Activated CD4-positive, alpha-beta T cell treated with anti-CD3 and anti-CD28 coated beads for 48 hours (primary cell): ENCODE data around the gene KIF5A.
"Not testable (repeated sequence)": the region's sequence is repeated elsewhere in the genome, so short reads cannot be mapped to it uniquely, and the experiment has no call there.

ENCODE experiments used
- DNase-seq: peaks from one replicate; pipeline ENCODE4 v3.0.0-alpha.2; 2020

KIF5A gene

GRCh38 chr12:57585156-57585555, 35.3 kb downstream of the KIF5A start:
- DNase-seq = no peak

DNA sequence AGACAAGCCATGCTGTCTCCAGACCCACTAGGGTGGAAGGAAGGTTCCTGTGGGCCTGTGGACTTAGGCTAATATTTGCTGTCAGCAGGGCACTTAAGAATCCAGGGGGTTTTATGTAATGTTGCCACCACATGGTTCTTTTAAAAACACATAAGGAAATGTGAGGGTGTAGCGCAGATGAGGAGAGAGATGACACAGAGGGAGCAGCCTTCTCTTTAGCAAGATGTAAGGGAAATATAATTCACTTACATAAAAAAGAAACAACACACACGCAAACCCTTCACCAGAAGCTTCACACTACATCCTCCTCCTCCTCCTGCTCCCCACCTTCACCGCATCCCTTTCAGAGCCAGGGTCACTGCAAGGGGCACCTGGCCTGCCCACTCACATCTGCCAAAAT, 36.3 kb downstream of the KIF5A start:
- no peak for DNase-seq

DNA sequence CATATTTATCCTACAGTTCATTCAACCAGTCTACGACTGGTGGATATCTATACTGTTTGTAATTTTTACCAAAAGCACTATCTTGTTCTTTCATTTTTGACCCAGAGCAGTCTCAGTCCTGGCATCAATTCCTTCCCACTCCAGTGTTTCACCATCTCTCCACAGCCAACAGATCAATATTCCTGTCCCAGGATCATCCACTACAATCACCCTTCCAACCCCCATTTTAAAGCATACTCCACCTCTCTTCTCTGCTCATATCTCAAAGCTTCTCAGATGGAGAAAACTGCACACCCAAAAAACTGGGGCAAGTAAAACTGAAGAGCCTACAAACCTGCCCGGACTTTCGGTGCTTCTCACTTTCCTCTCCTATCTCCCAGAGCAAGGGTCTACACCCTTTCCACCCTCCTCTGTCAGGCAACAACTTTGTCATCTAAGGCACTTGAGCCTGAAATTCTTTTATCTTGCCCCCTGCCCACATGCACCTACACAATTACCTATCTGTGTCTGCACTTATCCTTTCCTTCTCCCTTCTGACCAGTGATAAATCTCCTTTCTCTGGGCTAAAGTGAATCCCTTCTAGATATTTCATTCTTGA, 37.1 kb downstream of the KIF5A start:
- no peak for DNase-seq

DNA sequence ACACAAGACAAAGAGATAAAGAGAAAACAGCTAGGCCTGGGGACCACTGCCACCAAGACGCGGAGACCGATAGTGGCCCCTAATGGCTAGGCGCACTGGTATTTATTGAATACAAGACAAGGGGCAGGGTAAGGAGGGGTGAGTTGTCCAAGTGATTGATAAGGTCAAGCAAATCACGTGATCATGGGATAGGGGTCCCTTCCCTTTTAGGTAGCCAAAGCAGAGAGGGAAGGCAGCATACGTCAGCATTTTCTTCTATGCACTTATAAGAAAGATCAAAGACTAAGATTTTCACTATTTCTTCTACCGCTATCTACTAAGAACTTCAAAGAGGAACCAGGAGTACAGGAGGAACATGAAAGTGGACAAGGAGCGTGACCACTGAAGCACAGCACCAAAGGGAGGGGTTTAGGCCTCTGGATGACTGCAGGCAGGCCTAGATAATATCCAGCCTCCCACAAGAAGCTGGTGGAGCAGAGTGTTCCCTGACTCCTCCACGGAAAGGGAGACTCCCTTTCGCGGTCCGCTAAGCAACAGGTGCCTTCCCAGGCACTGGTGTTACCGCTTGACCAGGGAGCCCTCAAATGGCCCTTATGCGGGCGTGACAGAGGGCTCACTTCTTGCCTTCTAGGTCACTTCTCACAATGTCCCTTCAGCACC, 39.2 kb downstream of the KIF5A start:
- not testable (repeated sequence) for DNase-seq

DNA sequence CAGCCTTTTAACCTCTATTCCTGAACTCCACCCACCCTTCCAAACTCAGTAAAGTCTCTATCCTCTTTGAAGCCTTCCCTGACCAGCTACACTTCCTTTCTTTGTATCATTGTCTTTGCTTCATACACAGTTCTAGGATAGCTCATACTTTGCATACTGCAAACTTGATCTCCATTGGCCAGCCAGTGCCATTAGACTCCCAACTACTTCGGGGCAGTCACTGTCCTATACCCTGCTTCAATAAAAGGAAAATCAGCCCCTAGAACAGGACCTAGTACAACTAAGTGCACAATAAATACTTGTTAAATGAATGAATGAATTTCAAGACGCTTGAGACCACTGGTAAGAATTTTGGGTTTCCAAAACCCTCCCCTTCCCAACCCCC, 40.6 kb downstream of the KIF5A start:
- no peak for DNase-seq

DNA sequence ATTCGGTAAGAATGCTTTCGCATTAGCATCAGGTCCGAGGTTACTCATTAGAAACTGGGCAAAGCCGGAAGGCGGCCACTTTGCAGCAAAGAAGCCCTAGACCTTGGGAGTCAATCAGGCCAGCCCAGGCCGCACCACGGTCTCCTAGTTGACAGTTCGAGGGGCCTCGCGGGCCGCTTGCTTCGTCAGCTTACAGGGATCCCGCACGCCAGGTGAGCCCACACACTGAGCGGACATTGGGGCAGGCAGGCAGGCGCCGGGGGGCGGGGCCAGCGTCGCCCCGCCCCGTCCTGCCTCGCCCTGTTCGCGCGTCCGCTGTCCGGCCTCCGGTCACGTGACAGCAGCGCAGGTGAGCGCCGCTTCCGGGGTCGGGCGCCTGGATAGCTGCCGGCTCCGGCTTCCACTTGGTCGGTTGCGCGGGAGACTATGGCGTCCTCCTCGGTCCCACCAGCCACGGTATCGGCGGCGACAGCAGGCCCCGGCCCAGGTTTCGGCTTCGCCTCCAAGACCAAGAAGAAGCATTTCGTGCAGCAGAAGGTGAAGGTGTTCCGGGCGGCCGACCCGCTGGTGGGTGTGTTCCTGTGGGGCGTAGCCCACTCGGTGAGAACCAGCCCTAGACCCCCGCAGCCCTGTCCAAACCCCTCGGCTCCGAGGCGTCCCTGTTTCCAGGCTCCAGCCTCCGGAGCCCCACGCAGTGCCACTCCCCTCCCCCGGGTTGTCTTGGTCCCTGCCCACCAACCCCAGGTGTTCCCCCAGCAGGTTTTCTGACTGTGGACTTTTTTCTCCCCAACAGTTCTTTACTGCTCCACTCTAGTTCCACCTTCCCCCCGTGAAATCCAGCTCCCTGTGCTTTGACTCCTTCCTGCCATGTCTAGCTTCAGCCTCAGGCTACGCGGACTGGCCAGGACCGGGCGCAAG, 41.3 kb downstream of the KIF5A start, which contains the start of gene PIP4K2C:
Gene PIP4K2C, plus strand, starts transcription at position 329 of the 918 bp plus-strand sequence. Its CDS starts 98 bp downstream, at position 427.
- peak; percentile 82 for DNase-seq

- DNase-seq = no peak
Measured at GRCh38 chr12:57591782-57592325, 42.0 kb downstream of the KIF5A start.

DNA sequence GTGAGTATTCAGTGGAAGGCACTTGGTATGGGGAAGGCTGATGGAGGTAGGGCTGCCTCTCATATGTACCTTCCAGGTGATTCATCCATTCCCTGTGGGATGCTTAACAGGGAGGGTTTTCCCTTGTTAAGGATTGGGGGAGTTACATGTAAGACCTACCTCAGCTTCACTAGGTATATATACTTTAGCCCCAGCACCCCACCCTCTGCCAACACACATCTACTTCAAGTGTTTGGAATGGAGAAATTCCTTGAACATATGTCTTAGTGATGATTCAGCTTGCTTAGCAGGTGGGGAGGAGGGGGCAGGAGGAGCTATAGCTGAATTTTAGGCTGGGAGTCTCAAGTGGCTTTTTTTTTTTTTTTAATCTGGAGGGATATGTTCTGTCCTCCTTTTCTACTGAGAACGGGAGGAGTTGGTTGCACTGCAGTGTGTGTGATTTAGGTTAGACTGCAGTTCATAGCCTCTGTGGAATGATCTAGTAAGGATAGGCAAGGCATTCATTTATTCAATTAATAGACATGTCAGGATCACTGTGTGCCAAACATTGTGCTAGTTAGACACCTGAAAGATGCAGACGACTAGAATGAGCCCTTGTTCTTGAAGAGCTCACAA, 42.8 kb downstream of the KIF5A start:
- DNase-seq = no peak

GRCh38 chr12:57593187-57593586, 43.3 kb downstream of the KIF5A start:
- no peak for DNase-seq

DNA sequence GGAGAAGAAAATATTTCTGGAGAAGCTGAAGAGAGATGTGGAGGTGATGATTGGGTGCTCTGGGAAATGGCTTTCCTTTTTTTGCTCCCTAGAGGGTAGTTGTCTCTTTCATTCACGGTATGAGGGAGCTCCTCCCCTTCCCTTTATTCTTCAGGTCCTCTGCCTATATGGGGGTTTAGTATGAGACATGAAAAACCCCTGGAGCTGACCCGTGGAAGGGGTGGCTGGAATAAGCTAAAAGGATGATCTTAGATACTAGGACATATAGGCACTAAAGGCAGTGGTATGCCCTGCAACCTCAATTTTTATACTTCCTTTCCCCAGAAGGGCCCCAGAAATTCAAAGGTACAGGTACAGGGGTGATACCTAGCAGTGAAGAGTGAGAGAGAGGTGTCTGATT, 50.6 kb downstream of the KIF5A start:
- DNase-seq = no peak

GRCh38 chr12:57602544-57602943, 52.7 kb downstream of the KIF5A start:
- DNase-seq = no peak

DNA sequence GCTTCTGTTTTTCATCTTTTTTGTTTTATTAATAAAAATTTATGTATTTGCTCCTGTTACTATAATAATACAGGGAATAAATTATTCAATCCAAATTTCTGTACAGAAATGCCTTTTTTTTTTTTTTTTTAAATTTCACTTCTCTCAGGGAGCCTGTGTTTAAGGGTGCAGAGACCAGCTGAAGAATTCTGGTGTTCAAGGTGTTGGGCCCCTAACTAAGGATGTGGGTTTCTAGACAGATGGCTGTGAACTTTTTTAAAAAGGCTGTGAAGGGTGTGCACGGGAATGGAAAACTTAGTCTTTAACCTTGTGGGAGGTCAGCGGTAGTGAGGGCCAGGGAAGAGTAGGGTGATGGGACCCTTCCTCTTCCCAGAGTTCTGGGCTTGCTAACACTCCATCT, 53.5 kb downstream of the KIF5A start:
- no peak for DNase-seq

- DNase-seq = no peak
Measured at GRCh38 chr12:57603815-57604453, 54.1 kb downstream of the KIF5A start.

DNA sequence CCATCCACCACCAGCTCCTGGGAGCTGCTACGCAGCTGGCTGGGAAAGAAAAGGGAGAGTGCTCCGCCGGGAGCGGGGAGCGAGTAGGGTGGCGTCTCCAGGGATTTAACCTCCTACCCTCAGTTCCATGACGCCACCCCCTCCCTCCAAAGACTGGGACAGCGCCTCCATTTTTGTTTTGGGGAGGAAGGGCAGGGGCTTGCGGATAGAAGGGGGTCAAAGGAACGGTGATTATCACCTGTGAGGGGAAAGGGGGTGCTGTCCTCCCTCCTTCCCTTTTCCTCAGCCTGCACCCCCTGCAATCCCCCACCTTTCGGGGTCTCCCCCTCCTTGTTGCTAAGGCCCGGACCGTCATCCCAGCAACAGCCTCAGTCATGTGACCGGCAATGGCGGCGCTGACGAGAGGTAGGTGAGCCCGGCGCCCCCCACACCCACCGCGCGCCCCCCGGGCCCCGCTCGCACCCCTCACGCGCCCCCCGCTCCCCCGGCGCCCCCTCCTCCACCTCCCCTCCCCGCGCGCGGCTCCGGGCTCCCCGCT, 54.7 kb downstream of the KIF5A start, which contains the start of gene DTX3:
Gene DTX3, plus strand, starts transcription at position 371 of the 538 bp plus-strand sequence. CDS start 1,694 bp downstream, outside the sequence.
- DNase-seq = peak; percentile 50

GRCh38 chr12:57604992-57605810, 55.4 kb downstream of the KIF5A start:
- peak; percentile 23 for DNase-seq

GRCh38 chr12:57605811-57606311, 56.0 kb downstream of the KIF5A start:
- DNase-seq = no peak

GRCh38 chr12:57606399-57606798, 56.6 kb downstream of the KIF5A start:
- DNase-seq = no peak

DNA sequence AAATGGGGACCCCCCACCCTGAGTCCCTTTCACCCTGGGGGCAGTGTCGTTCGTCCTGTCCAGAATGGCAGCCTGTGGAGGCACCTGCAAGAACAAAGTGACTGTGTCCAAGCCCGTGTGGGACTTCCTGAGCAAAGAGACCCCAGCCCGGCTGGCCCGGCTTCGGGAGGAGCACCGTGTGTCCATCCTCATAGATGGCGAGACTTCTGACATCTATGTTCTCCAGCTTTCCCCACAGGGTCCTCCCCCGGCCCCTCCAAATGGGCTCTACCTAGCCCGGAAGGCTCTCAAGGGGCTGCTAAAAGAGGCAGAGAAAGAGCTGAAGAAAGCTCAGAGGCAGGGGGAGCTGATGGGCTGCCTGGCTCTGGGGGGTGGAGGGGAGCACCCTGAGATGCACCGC, 57.0 kb downstream of the KIF5A start:
- DNase-seq = no peak

DNA sequence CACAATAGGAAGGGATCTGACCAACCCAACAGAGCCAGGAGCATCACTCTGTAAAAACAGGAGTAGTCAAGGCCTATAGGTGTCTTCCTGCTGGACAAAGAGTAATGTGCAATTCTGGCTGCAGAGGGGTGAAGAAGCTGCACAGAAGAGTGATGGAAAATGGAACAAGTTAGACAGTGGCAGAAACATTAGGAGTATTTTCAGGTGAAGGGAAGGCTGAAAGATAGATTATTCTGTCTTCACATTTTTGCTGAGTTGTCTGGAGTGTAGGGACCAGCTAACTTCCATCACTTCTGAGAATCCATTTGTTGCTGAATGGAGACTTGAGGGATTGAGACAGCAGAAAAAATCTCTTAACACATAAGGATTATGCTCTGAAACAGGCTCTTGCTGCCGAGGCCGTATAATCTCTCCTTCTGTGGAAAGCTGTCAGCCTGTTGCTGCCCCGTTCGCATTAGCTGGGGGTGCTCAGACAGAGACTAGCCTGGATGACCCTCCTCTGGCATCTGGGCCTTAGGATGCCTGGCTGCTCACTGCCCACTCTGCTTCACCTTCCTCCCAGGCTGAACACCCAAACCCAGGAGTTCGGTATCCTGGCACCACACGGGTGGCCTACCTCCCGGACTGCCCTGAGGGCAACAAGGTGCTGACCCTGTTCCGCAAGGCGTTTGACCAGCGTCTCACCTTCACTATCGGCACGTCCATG, 58.3 kb downstream of the KIF5A start:
- no peak for DNase-seq

GRCh38 chr12:57609101-57609780, 59.4 kb downstream of the KIF5A start:
- DNase-seq = no peak
